ENCODE measurements around the gene PIK3AP1. TPM values are rescaled to one million over a fixed set of nuclear protein-coding genes. Genes with fewer than 3 reads are reported as not detected.

Gene PIK3AP1
- total and polyA plus RNA-seq, 10 donors, result 59.8 to 256 (median 183) TPM

DNA sequence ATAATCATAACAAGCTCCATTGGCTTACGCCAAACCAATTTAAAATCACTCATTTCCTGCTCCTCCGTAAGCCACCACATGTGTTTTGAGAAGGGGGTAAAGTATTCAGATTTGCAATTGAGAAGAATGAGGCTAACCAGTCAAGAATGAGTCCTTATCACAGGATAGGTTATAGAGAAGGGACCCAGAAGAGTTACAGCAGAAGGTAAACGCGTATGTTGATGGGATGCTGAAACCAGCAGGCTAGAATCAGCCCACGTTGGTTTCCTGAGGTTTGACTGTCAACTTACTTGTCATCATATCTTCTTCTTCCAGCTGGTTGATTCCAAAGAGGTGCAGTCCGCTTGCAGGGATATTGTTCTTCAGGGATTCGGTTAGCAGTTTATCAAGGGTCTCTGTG is 69.4 kb downstream of the PIK3AP1 start:
- no peak for TF ChIP-seq POLR2AphosphoS5 (IDR thresholded peaks at IDR 0.05)
- TF ChIP-seq, protein P1, sequence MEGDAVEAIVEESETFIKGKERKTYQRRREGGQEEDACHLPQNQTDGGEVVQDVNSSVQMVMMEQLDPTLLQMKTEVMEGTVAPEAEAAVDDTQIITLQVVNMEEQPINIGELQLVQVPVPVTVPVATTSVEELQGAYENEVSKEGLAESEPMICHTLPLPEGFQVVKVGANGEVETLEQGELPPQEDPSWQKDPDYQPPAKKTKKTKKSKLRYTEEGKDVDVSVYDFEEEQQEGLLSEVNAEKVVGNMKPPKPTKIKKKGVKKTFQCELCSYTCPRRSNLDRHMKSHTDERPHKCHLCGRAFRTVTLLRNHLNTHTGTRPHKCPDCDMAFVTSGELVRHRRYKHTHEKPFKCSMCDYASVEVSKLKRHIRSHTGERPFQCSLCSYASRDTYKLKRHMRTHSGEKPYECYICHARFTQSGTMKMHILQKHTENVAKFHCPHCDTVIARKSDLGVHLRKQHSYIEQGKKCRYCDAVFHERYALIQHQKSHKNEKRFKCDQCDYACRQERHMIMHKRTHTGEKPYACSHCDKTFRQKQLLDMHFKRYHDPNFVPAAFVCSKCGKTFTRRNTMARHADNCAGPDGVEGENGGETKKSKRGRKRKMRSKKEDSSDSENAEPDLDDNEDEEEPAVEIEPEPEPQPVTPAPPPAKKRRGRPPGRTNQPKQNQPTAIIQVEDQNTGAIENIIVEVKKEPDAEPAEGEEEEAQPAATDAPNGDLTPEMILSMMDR (IDR thresholded peaks at IDR 0.05 in 8 of 11, conservative IDR thresholded peaks at IDR 0.05 in 3 of 11), result no peak
- TF ChIP-seq POLR2A (IDR thresholded peaks at IDR 0.05), result no peak
- Histone ChIP-seq H3K36me3 (peaks cover 0 to 97% (median 50%) of the 10 kb centered on the region in 6 donors), H3K9me3 (no peaks in the 10 kb centered on the region), H3K4me1 (peaks cover 15 to 100% (median 84%) of the 10 kb centered on the region in 6 donors), H3K27me3 (replicated peaks in 1 of 7) (no peaks in the 10 kb centered on the region), H3K4me3 (no peak overlapping the region), H3K27ac (peak overlapping the region; percentile 21 to 87 (median 62))
- intact Hi-C loops (cut with DNase I; ENCODE audit: low total_unique reads), result no loop called here
- WGBS, 5 donors, result 57 to 79% (median 67%) methylated on average over 7 of the region's 7 CpGs
- DNase-seq, result no peak

DNA sequence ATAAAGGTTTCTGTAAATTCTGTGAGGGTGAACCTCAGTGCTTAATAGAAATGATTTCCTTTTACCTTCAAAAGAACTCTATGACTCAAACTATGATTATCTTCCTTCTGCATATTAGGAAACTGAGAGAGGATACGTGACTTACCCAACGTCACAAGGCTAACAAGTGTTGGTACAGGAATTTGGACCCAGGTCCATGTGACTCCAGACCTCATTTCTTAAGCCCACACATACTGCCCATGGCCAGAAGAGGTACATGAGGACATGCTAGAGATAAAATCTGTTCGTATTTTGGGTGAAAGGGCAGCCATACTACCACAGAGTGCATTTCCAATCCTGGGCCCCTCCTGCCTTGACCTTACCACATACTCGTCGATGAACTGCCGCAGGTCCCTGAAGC is 72.0 kb downstream of the PIK3AP1 start:
- peaks cover 0 to 97% (median 45%) of the 10 kb centered on the region in 6 donors for H3K36me3 ChIP-seq
- H3K4me3 ChIP-seq, result no peak overlapping the region
- no peak for DNase-seq
- no peaks in the 10 kb centered on the region for H3K9me3 ChIP-seq
- peaks cover 15 to 100% (median 75%) of the 10 kb centered on the region in 6 donors for H3K4me1 ChIP-seq
- TF ChIP-seq POLR2A (IDR thresholded peaks at IDR 0.05) (no peak), POLR2AphosphoS5 (IDR thresholded peaks at IDR 0.05) (no peak)
- TF ChIP-seq, protein P1 (IDR thresholded peaks at IDR 0.05 in 8 of 11, conservative IDR thresholded peaks at IDR 0.05 in 3 of 11), result no peak
- H3K27ac ChIP-seq, result peak overlapping the region in 6 of 8 donors; percentile 63 to 87 (median 82)
- intact Hi-C loops (cut with DNase I; ENCODE audit: low total_unique reads), result loop anchor here (10.0 kb wide), 1 partner anchor 77 kb away; the partner anchor contains the start of gene PIK3AP1
- WGBS, 5 donors, result 56 to 86% (median 81%) methylated on average over 4 to 6 of the region's 6 CpGs
- H3K27me3 ChIP-seq (replicated peaks in 1 of 7), result no peaks in the 10 kb centered on the region

DNA sequence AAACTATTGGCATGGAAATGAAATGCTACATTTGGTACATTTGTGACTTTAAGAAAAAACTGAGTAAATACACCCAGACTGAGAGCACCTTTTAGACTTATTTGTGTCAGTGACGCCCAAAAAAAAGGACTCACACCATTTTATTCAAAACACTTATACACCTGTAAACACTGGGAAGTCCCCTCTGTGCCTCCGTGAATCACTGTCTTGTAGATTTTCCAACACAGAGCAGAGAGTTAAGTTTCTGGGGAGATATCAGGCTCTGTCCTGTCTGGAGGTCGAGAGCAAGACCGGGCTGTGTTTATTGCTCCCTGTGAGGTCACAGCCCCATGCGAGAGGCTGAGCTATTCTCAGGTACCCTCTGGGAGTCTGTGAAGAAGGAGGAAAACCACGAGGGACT is 72.8 kb downstream of the PIK3AP1 start:
- Histone ChIP-seq H3K4me1 (peaks cover 11 to 100% (median 71%) of the 10 kb centered on the region in 6 donors), H3K27me3 (replicated peaks in 1 of 7) (no peaks in the 10 kb centered on the region), H3K27ac (peak overlapping the region in 7 of 8 donors; percentile 55 to 87 (median 81)), H3K4me3 (peak overlapping the region in 1 of 8 donors; percentile 9), H3K9me3 (no peaks in the 10 kb centered on the region), H3K36me3 (peaks cover 0 to 100% (median 46%) of the 10 kb centered on the region in 6 donors)
- 55 to 63% (median 60%) methylated on average over 6 of the region's 6 CpGs for WGBS, 5 donors
- intact Hi-C loops (cut with DNase I; ENCODE audit: low total_unique reads), result loop anchor here (10.0 kb wide), 1 partner anchor 77 kb away; the partner anchor contains the start of gene PIK3AP1
- DNase-seq, result no peak
- TF ChIP-seq POLR2A (IDR thresholded peaks at IDR 0.05), result no peak
- no peak for TF ChIP-seq POLR2AphosphoS5 (IDR thresholded peaks at IDR 0.05)
- TF ChIP-seq, protein P1 (IDR thresholded peaks at IDR 0.05 in 8 of 11, conservative IDR thresholded peaks at IDR 0.05 in 3 of 11), result no peak

DNA sequence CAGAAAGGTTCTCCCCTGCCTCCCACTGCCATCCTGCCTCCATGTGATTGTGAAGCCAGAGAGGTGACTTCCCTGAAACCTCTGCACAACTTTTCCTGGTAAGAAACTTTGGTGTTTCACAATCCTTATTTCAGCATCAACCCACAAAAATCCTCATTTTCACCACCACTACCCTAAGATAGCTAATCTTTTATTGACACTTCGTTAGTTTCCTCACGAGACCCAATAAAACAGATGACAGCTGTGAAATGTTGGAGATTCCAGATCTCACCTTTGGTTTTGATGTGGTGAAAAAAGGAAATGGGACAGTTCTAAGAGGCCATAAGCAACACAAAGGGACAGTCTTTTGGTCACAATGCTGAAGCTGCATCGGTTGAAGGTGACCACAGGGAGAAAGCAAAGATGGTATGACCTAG is 73.6 kb downstream of the PIK3AP1 start:
- Histone ChIP-seq H3K9me3 (no peaks in the 10 kb centered on the region), H3K27me3 (replicated peaks in 1 of 7) (no peaks in the 10 kb centered on the region), H3K36me3 (peaks cover 0 to 100% (median 48%) of the 10 kb centered on the region in 6 donors), H3K4me1 (peaks cover 11 to 98% (median 64%) of the 10 kb centered on the region in 6 donors), H3K4me3 (peak overlapping the region in 1 of 8 donors; percentile 9), H3K27ac (peak overlapping the region in 7 of 8 donors; percentile 55 to 87 (median 81))
- TF ChIP-seq, protein P1 (IDR thresholded peaks at IDR 0.05 in 8 of 11, conservative IDR thresholded peaks at IDR 0.05 in 3 of 11), result no peak
- TF ChIP-seq POLR2A (IDR thresholded peaks at IDR 0.05), result no peak
- TF ChIP-seq POLR2AphosphoS5 (IDR thresholded peaks at IDR 0.05), result peak in 1 of 3 donors; percentile 44
- 31 to 64% (median 45%) methylated on average over 3 of the region's 3 CpGs for WGBS, 5 donors
- no peak for DNase-seq
- intact Hi-C loops (cut with DNase I; ENCODE audit: low total_unique reads), result loop anchor here (10.0 kb wide), 1 partner anchor 78 kb away; the partner anchor contains the start of gene PIK3AP1
